Aorta (tissue), 5 donors: ENCODE data around the gene ACOT7. TPM values are rescaled to one million over a fixed set of nuclear protein-coding genes. Genes with fewer than 3 reads are reported as not detected.
"Not testable (repeated sequence)": the region's sequence is repeated elsewhere in the genome, so short reads cannot be mapped to it uniquely, and the experiment has no call there.

Experiments used
- ATAC-seq: fragments of 200-7000 bp; cut with Tn5 transposase; one replicate; pipeline ENCODE4 v1.9.1; 2022; ENCODE audit warnings: moderate library complexity; ENCODE audit not compliant: low FRiP score
- DNase-seq, 2 donors: peaks; one replicate each; pipeline ENCODE4 v3.0.0-alpha.2; 2020
- H3K27ac ChIP-seq, 2 donors: one replicate each; pipeline ENCODE4 v1.5.1; 2013; ENCODE audit warnings: low read length in 2 of 2, mild to moderate bottlenecking in 2 of 2, moderate library complexity in 2 of 2, control low read depth in 1 of 2, inconsistent platforms in 1 of 2, low read depth in 1 of 2
- H3K27me3 ChIP-seq, 2 donors: one replicate each; pipeline ENCODE4 v1.6.1; 2013; ENCODE audit warnings: control low read depth in 1 of 2, low read length in 1 of 2, mild to moderate bottlenecking in 1 of 2, moderate library complexity in 1 of 2; ENCODE audit not compliant: insufficient read depth in 2 of 2, control insufficient read depth in 1 of 2
- H3K36me3 ChIP-seq, 2 donors: one replicate each; pipeline ENCODE4 v1.6.1; 2013; ENCODE audit warnings: control low read depth in 1 of 2, low read length in 1 of 2, mild to moderate bottlenecking in 1 of 2; ENCODE audit not compliant: insufficient read depth in 2 of 2, control insufficient read depth in 1 of 2
- H3K4me1 ChIP-seq, 2 donors: one replicate each; pipeline ENCODE4 v1.6.1; 2013; ENCODE audit warnings: low read length in 2 of 2, control low read depth in 1 of 2, mild to moderate bottlenecking in 1 of 2, moderate library complexity in 1 of 2; ENCODE audit not compliant: insufficient read depth in 2 of 2, control insufficient read depth in 1 of 2
- H3K4me3 ChIP-seq, 2 donors: one replicate each; pipeline ENCODE4 v1.5.1; 2013; ENCODE audit warnings: low read length in 2 of 2, control low read depth in 1 of 2, mild to moderate bottlenecking in 1 of 2
- H3K9me3 ChIP-seq: one replicate; pipeline ENCODE4 v1.6.1; 2013; ENCODE audit warnings: mild to moderate bottlenecking, low read length; ENCODE audit not compliant: control insufficient read depth
- WGBS, 2 donors: extraction: QIAGEN DNeasy Blood & Tissue Kit; methylation state at CpG; one replicate each; pipeline ENCODE4 v1.1.7; 2013; 5-methylcytosine and 5-hydroxymethylcytosine counted together
- intact Hi-C, 2 donors: fragments of 100-400 bp; cut with DNase I; formaldehyde crosslinking; loops; one replicate each; pipeline versions ENCODE4 v1.14.2 to v1.15.0; 2022
- polyA plus RNA-seq, 2 donors: library from polyadenylated mRNA; stranded (reverse); fragments of 200-250 nt; gene quantifications; one replicate each; pipeline ENCODE4 v1.2.3, GENCODE V29; 2013
- total RNA-seq, 2 donors: library from RNA; stranded (reverse); fragmentation: NEBNext Ultra II Directional; extraction: Animal tissue kit (Norgen Biotek cat#: 25700); gene quantifications; one replicate each; pipeline ENCODE4 v1.2.1, GENCODE V29; 2021
- donor health status: healthy with polysubstance abuse.
- donor health status: Bipolar disorder and iron deficiency.
- donor health status: DM: no; HTN: no; CAD: no.
- donor health status: DM: no; HTN: no; CAD: no.
- donor health status: DM: yes; HTN: yes; CAD: no.

ACOT7 gene
- total and polyA plus RNA-seq, 4 donors: 12.5 to 22.6 (median 17.6) TPM

- no peaks in the 10 kb centered on the region for H3K4me1 ChIP-seq
Measured at GRCh38 chr1:6308449-6308848, 85.1 kb downstream of the ACOT7 start.

GRCh38 chr1:6307682-6308081 lies 85.9 kb downstream of the ACOT7 start:
- H3K9me3 ChIP-seq, H3K4me1 ChIP-seq, H3K36me3 ChIP-seq, DNase-seq, ATAC-seq, intact Hi-C loops, H3K4me3 ChIP-seq, H3K27ac ChIP-seq, H3K27me3 ChIP-seq: not testable (repeated sequence)
- WGBS, 2 donors: 94 to 97% methylated on average over 7 of the region's 7 CpGs

More at GRCh38 chr1:6308449-6308848, 85.1 kb downstream of the ACOT7 start:
- DNase-seq (no peak), ATAC-seq (no peak)
- H3K4me3 ChIP-seq: no peak overlapping the region
- no peaks in the 10 kb centered on the region for H3K36me3 ChIP-seq
- H3K27me3 ChIP-seq: no peaks in the 10 kb centered on the region
- WGBS, 2 donors: 97 to 98% methylated on average over 13 of the region's 13 CpGs
- H3K27ac ChIP-seq: no peak overlapping the region
- intact Hi-C loops: no loop called here
- no peaks in the 10 kb centered on the region for H3K9me3 ChIP-seq

DNA sequence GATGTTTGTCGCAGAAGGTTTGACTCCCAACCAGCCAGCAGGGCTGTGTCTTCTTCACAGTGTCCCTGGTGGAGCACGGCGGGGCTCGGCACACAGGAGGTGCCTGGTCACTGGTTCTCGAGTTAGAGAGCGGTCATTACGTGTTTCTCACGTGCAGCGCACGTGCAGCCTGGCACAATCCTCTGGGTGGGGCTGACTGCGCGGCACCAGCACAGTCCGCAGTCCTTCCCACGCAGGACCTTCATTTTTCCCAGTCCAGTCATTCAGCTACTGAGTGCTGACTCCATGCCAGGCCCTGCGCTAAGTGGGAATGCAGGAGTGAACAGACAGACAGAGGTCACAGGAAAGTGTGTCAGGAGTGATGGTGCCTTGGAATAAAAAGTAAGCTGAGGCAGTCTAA lies 86.5 kb downstream of the ACOT7 start:
- ATAC-seq (no peak), DNase-seq (no peak)
- H3K9me3 ChIP-seq: no peaks in the 10 kb centered on the region
- H3K4me1 ChIP-seq: no peaks in the 10 kb centered on the region
- intact Hi-C loops: no loop called here
- 94 to 96% methylated on average over 15 of the region's 15 CpGs for WGBS, 2 donors
- no peaks in the 10 kb centered on the region for H3K27me3 ChIP-seq
- H3K27ac ChIP-seq: no peak overlapping the region
- no peak overlapping the region for H3K4me3 ChIP-seq
- no peaks in the 10 kb centered on the region for H3K36me3 ChIP-seq

- Histone ChIP-seq H3K4me3 (no peak overlapping the region), H3K36me3 (no peaks in the 10 kb centered on the region), H3K9me3 (no peaks in the 10 kb centered on the region), H3K27ac (no peak overlapping the region), H3K4me1 (no peaks in the 10 kb centered on the region), H3K27me3 (no peaks in the 10 kb centered on the region)
- DNase-seq: no peak
- no peak for ATAC-seq
- intact Hi-C loops: no loop called here
- WGBS, 2 donors: 93 to 95% methylated on average over 15 of the region's 15 CpGs
Measured at GRCh38 chr1:6303397-6304012, 90.1 kb downstream of the ACOT7 start.

GRCh38 chr1:6302568-6302967 lies 91.0 kb downstream of the ACOT7 start:
- Histone ChIP-seq H3K9me3 (no peaks in the 10 kb centered on the region), H3K4me3 (no peak overlapping the region), H3K36me3 (no peaks in the 10 kb centered on the region), H3K27ac (no peak overlapping the region), H3K27me3 (no peaks in the 10 kb centered on the region), H3K4me1 (no peaks in the 10 kb centered on the region)
- DNase-seq (no peak), ATAC-seq (no peak)
- WGBS, 2 donors: 83 to 85% methylated on average over 7 of the region's 7 CpGs
- intact Hi-C loops: no loop called here

DNA sequence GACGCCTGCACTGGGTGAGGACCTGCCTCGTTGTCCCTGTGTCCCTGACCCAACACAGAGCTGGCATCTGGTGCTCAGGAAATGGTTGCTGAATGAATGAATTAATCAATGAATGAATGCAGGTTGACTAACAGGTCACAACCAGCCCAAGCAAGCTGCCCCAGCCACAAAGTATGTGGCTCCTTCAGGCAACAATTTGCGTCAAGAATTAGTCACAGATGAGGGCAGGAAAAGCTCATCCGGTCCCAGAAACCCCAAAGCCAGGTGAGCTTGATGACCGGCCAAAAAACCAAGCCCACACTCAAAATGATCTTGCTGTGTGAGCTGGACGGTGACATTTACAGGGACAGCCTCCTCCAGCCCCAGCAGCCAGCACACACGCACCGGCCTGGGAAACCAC lies 92.0 kb downstream of the ACOT7 start:
- H3K4me3 ChIP-seq: no peak overlapping the region
- WGBS, 2 donors: 93 to 97% methylated on average over 8 of the region's 8 CpGs
- H3K36me3 ChIP-seq: no peaks in the 10 kb centered on the region
- no peaks in the 10 kb centered on the region for H3K9me3 ChIP-seq
- no peak for DNase-seq
- H3K27me3 ChIP-seq: no peaks in the 10 kb centered on the region
- no peaks in the 10 kb centered on the region for H3K4me1 ChIP-seq
- intact Hi-C loops: no loop called here
- ATAC-seq: no peak
- H3K27ac ChIP-seq: no peak overlapping the region

DNA sequence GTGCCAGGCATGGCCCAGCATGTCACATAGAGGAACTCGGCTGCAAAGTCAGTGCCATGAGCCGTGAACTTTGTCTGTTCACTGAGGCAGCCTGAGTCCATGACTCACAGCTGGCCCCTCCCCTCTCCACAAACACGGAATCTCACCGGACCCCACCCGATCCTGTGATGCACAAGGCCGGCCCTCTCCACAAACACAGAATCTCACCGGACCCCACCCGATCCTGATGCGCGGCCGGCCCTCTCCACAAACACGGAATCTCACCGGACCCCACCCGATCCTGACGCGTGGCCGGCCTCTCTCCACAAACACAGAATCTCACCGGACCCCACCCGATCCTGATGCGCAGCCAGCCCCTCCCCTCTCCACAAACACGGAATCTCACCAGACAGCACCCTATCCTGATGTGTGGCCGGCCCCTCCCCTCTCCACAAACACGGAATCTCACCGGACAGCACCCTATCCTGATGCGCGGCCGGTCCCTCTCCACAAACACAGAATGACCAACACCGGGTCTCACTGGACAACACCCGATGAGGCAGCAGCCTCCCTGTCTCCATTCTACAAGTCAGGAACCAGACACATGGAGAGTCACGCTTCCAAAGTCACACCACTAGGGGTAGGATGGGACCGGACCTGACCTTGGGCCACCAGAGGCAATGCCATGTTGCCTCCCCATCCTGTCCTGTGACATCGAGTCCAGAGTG lies 93.1 kb downstream of the ACOT7 start:
- Histone ChIP-seq H3K4me1 (no peaks in the 10 kb centered on the region), H3K4me3 (no peak overlapping the region), H3K27ac (no peak overlapping the region), H3K27me3 (no peaks in the 10 kb centered on the region), H3K36me3 (no peaks in the 10 kb centered on the region), H3K9me3 (no peaks in the 10 kb centered on the region)
- 95% methylated on average over 32 of the region's 32 CpGs for WGBS, 2 donors
- intact Hi-C loops: no loop called here
- no peak for ATAC-seq
- no peak for DNase-seq

DNA sequence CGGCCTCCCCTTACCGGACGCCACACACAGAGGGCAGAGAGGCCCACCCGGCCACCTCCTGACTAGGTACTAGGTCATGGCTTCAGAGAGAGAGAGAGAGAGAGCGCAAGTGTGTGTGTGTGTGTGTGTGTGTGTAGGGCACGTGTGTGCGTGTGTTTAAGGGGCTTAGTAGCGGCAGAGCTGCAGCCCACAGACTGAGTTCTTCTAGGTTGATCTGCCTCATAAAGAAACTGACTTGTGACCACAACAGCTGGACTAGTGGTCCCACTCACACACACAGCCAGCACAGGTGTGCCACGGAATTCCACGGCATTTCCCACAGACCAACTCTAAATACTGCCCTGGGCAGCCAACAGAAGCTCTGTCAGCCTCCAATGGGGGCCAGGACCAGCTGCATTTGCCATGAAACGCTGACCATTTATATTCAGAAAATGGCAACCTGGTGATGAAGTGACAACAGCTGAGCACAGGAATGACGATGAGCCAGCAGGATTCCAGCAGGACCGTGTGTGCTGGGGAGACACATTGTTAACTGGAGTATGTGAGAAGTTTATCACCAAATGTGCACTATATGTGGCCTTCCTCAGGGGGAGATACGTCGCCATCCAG lies 93.9 kb downstream of the ACOT7 start:
- H3K27ac ChIP-seq: no peak overlapping the region
- no peaks in the 10 kb centered on the region for H3K9me3 ChIP-seq
- H3K36me3 ChIP-seq: no peaks in the 10 kb centered on the region
- WGBS, 2 donors: 96 to 97% methylated on average over 15 of the region's 15 CpGs
- H3K27me3 ChIP-seq: no peaks in the 10 kb centered on the region
- intact Hi-C loops: no loop called here
- H3K4me3 ChIP-seq: no peak overlapping the region
- DNase-seq: peak in 1 of 2 donors; percentile 57
- no peaks in the 10 kb centered on the region for H3K4me1 ChIP-seq
- no peak for ATAC-seq
